Cerebellar cortex (tissue), 1 donor: ENCODE measurements around the gene DRD1.

Experiments used
- DNase-seq: peaks from one replicate; pipeline ENCODE4 v3.0.0-alpha.2; 2015; ENCODE audit warnings: low spot score

Gene DRD1

DNA sequence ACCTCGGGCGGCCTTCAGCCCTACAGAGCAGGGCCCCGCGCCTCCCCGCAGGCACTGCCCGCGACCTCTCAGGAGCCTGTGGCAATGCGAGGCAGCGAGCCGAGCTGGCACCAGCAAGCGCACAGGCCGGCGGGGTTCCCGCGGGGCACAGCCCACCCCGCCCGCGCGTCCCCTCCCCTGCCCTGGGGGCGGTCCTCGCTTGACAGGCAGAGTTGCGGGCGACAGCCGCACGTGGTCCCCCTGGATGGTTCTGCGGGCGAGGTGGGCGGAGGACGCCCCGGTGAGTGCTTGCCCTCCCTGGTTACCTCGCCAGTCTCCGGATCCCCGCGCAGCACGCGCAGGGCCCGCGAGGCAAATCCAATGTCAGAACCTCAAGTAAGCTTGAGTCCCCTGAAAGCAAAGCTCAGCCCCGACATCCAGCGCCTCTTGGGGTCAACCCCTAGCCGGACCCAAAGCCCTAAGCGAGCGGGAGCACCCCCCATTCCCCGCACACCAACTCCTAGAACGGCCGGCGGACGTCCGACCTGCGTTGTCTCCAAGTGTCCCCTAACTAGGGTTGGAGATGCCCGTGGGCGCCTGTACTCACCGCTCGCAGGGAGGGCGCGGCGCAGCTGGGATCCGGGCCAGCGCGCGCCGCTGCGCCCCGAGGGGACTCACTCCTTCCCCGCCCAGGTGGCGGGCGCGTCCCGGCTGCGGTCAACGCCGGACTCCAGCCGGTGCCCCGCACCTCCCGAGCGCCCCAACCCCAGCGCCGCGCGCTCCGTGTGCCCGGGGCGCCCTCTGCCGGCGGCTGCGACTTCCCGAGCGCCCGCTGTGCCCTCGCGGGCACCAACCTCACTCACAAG lies at the start of gene DRD1:
Gene DRD1 (minus strand): TSS at position 123 of the 845 bp plus-strand sequence. CDS start 1,083 bp downstream, outside the sequence.
- DNase-seq, result no peak

- DNase-seq, result no peak
Observed at GRCh38 chr5:175493726-175494125, 49.7 kb upstream of the DRD1 start.

DNA sequence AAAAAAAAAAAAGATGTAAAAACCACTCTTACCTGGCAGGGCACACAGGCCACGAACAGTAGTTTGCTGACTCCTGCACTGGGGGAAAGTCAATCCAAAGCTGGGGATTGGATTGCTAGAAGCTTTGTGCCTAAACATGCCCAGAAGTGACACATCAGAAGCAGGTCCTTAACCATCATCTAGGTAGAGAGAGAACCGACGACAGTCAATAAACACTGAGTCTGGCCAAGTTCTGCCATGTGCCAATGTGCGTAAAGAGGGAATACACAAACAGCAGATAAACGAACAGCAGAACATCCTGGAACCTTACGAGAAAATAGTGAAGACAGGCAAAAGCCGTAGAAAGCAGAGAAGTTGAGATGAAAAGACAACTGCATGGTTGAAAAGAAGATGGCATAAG lies 49.3 kb upstream of the DRD1 start:
- DNase-seq, result no peak

- DNase-seq, result no peak
Observed at GRCh38 chr5:175491223-175491622, 47.2 kb upstream of the DRD1 start.

DNA sequence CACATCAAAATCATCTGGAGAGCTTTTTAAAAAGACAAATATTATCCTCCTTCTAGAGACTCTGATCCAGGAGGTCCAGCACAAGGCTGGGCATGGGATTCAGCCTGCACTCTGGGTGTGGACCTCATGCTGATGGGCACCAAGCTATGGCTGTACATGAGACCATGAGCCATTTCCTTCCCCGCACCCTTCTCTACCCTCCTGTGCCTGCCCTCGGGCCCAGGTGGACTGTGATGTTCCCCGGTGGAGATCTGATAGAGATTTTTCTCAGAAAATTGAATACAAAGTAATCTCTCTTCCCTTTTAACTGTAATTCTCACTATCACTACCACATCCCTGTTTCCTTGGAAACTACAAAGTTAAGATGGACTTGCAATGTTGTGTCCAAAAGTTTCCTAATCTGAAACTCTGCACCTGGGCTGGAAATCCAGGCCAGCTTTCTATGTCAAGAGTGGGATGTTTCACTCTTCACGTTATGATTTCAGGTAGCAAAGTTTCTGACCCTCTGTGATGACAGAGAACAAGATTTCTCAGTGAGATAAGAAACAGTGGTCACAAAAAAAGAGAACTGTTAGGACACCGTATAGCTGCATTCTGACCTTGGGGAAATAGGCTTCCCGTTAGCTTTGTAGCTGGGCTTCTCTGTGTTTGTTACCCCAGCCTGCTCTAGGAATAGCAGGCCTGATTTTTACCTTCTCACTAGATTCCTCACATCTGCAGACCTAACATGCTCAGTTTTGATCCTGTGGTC lies 45.9 kb upstream of the DRD1 start:
- no peak for DNase-seq

- DNase-seq, result no peak
Observed at GRCh38 chr5:175487514-175488222, 43.7 kb upstream of the DRD1 start.

GRCh38 chr5:175485631-175486030 lies 41.6 kb upstream of the DRD1 start:
- no peak for DNase-seq

- no peak for DNase-seq
Observed at GRCh38 chr5:175484829-175485228, 40.8 kb upstream of the DRD1 start.

- DNase-seq, result no peak
Observed at GRCh38 chr5:175484322-175484721, 40.3 kb upstream of the DRD1 start.

GRCh38 chr5:175483337-175483736 lies 39.4 kb upstream of the DRD1 start:
- DNase-seq, result no peak

DNA sequence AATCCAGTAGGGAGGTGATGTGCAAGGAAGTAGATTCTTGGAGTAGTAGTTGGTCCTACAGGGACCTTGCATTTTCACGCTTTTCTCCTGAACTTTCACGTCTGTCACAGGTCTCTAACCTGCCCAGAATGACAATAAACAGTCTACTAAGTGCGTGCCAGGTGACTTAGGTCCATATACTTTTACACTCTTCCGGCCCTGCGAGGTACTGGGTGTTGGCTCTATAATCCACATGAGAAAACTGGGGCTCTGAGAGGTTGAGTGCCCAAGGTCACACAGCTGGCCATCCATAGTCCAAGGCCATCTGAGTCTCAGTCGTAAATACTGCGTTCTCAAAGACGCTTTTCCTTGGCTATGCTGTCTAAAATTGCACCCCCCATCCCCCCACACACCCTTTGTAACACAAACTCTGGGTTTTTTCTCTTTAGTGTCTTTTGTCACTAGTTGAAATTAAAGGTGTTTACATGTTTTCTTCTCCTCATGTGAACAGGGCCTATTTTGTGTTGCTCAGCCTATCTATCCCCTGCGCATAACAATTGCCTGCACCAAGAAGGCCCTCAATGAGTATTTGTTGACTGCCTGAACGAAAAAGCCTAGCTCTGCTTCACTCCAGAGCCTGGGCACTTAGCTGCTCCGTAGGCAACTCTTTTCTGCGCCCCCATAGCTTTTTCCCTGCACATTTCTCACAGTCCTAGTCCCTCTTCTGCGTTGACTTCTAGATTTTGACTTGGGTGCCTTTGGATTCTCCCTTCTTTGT lies 35.3 kb upstream of the DRD1 start:
- no peak for DNase-seq

DNA sequence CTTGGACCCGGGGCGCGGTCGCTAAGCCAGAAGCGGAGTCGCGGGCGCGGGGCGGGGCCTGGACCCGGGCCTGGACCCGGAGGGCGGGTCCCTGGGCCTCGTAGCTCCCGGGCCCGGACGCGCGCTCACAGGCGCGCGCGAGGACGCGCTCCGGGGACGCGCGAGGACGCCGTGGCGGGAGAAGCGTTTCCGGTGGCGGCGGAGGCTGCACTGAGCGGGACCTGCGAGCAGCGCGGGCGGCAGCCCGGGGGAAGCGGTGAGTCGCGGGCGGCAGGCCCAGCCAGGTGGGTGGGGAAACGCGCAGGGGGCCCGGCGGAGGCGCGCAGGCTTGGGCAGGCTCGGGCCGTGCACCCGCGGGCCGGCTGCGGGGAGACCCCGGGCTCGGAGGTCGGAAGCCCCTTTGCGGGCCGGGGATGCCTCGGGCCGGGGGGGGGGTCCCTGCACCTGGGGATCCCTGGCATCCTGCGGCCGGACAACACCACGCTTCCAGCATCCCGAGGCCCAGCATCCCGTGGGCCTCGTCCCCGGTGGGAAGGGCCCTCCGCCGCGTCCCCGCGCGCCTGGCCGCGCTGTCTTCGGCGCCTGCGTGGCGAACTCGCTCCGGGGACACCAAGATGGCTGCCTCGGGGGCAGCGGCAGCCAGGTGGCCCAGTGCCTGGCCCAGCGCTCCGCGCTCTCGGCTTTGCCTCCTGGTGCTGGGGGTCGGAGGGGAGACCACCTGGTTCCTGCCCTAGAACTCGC lies 34.6 kb upstream of the DRD1 start, which contains the start of gene SFXN1:
Gene SFXN1 (plus strand): TSS at position 177 of the 741 bp plus-strand sequence. CDS start 13,544 bp downstream, outside the sequence.
- peak; percentile 76 for DNase-seq

DNA sequence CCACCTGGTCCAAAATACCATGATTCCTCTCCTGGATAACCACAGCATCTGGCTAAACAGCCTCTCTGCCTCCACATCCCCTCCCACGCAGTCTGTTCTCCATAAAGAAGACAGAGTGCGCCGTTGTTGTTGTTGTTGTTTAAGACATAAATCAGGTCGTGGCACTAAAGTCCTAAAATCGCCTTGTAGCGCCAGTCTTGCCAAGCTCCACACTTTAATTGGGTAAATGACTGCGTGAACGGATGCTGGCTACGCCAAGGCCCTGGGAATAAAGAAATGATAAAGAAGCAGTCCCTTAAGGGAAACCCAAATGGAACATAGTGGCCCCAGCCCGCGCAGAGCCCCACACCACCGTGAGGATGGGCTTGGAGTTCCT lies 34.0 kb upstream of the DRD1 start:
- no peak for DNase-seq

DNA sequence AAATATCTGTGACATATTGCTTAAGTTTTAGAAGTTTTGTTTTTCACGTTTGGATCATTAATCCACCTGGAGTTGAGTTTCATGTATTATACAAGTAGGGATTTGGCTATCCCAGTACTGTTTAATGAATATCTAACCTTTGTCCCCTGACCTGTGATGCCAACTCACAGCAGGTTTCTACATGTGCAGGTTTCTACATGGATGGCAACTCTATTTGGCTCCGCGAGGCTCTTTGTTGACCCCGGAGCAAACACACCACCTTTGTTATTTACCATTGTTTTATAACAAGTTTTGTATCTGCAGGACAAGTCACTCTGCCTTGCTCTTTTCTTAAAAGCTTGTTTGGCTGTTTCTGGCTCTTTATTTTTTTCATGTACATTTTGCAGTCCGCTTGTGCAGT lies 33.5 kb upstream of the DRD1 start:
- no peak for DNase-seq

- no peak for DNase-seq
Observed at GRCh38 chr5:175475248-175475647, 31.3 kb upstream of the DRD1 start.

- DNase-seq, result no peak
Observed at GRCh38 chr5:175472378-175472777, 28.4 kb upstream of the DRD1 start.

- no peak for DNase-seq
Observed at GRCh38 chr5:175471628-175472027, 27.6 kb upstream of the DRD1 start.

GRCh38 chr5:175471196-175471595 lies 27.2 kb upstream of the DRD1 start:
- DNase-seq, result no peak

DNA sequence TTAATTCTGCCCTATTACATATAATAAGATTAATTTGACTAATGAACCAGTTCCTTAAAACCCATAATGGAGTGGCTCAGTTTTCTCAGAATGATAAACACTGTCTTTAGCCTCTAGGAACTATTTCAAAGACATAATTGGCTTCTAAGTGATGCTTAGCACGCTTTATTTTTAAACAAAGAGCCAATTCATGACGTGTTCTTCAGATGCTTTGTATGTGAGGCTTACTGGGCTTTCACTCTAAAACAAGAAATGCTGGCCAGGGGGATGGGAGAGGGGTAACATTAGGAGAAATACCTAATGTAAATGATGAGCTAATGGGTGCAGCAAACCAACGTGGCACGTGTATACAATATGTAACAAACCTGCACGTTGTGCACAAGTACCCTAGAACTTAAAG lies 26.8 kb upstream of the DRD1 start:
- DNase-seq, result no peak

DNA sequence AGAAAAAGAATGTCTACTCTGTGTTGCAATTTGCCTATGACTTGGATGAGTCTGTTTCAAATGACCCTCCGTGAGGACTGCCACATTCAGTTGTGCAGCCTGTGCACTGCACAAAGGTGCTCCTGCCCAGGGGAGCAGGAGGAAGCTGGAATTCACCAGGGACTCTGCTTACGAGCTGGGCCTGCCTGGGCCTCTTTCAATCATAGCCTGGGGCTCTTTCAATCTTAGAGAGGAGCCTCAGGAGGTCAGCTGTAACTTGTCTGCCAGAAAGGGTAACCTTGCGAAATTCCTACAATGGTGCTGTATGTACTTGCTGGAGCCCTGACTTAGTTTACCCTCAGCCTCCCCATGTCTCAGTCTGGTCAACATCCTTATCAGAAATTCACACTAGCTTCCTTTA lies 25.9 kb upstream of the DRD1 start:
- no peak for DNase-seq

GRCh38 chr5:175468892-175469291 lies 24.9 kb upstream of the DRD1 start:
- DNase-seq, result no peak
